HG03064 (cell line): ENCODE data around the gene OSTF1.

ENCODE experiments used
- ATAC-seq: cut with Tn5 transposase; IDR thresholded peaks from one replicate; pipeline ENCODE4 v1.9.1; 2021; ENCODE audit warnings: low read depth; ENCODE audit not compliant: unreplicated experiment

Gene OSTF1

DNA sequence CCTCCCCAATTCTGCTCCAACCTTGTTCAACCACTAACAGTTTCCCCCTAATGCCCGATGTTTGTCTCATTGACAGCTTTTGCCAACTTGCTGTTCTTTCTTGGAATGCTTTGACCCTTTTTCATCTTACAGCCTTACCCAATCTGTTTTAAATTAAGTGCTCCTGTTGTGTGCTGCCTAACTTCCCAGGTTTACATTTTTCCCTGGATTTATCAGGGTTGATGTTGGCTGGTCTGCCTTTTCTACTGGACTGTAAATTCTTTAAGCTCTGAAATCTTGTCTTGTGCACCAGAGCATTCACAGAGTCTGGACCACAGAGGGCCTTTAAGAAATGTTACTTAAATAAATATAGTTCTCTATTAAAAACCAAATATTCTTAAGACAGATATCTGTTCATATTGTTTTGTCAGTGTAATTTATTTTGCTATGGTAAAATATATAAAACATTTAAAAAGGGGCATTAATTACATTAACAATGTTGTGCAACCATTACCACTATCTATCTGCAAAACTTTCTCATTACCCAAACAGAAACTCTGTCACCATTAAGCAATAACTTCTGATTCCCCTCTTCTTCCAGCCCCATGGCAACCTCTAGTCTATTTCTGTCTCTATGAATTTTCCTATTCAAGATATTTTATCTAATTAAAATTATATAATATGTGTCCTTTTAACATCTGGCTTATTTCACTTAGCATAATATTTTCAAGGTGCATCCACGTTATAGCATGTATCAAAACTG, 73.0 kb downstream of the OSTF1 start:
- no peak for ATAC-seq

DNA sequence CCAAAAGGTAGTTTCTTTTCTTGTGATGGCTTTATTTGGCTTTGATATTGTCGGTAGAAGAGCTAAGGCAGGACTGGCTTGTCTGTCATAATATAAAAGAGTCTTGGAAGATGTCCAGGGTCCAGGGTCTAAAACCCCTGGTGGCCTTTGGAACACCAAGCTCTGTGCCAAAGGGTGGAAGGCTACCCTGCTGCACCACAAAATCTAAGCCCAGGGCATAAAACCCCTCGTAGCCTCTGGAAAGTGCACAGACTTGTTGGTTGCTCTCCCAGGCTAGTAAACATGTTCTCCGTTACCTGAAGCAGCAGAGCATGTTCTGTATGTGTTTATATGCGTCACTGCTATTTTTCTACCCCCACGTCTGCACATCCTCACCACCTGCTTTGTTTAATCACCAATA, 75.5 kb downstream of the OSTF1 start:
- no peak for ATAC-seq

DNA sequence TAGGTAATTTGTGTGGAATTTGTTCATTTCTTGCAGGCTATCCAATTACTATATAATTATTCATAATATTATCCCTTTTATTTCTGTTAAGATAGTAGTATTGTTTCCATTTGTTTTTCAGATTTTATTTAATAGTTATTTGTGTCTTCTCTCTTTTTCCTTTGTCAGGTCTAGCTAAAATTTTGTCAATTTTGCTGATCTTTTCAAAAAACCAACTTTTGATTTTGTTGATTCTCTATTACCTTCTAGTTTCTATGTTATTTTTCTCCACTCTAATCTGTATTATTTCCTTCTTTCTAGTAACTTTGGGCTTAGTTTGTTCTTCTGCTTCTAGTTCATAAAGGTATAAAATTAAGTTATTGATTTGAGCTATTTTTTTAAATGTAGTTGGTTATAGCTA, 76.3 kb downstream of the OSTF1 start:
- no peak for ATAC-seq

DNA sequence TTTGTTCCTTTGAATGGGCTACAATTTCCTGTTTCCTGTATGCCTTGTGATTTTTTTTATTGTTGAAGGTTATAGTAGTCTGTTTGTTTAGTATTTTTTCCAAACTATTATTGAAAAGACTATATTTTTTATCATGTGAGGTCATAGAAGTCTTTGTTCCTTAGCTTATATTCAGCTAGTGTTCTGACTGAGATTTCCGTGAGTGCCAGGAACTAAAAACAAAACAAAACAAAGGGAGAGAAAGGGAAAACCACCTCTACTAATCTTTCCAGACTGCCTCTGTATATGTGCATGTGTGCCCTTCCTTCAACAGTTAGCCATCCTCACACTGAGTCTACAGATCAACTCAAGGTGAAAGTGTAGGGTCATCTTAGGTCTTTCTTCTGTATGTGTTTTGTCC, 79.0 kb downstream of the OSTF1 start:
- no peak for ATAC-seq

DNA sequence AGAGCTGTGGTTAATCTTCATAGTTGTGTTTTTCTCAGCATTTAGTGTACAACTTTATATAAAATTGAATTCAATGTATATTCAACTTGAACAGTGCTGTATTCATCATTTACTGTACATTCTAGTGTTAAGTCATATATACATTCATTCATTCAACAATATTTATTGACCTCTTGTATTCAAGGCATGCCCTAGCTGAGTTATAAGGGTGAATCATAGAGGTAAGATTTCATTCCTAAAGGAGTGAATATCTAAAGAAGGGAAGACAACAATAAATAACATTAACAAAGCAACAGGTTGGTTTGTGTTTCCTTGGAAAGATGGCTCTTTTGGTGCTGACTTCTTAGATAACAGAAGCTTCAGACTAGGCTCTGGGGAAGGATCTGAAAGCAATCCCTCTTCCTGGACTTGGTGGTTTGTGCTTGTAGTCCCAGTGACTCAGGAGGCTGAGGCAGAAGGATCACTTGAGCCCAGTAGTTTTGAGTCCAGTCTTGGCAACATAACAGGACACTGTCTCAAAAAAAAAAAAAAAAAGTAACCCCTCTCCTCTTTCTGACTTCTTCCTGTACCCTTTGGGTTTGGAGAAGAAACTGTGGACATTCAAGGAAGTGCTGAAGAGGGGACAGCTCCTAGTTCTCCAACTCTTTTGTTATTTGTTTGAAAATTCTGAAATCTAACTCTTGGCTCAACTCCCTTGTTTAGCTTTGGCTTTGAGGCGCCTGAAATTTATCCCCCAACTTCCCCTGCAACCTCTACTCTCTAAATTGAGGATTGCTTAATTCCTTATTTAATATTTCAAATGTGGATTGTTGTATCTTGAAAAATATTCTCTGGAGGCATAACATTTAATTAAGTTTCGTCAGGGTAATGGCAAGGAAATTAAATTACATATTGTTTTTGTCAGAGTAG, 80.2 kb downstream of the OSTF1 start:
- ATAC-seq: no peak

DNA sequence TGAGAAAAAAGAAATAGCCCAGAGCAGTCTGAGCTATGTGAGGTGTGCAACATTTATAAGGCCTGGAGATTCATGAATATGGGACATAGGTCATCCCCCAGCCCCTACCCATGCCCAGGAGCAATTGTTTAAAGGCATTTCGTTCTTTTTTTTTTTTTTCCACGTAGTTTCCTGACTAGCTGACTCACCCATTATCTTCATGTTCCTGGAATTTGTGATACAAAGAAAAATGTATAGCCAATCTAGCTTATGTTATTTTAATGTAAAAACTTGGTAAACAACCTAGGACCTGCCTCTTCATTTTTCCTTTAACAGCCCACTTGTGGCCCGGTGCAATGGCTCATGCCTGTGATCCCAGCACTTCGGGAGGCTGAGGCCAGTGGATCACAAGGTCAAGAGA, 81.3 kb downstream of the OSTF1 start:
- ATAC-seq: no peak

DNA sequence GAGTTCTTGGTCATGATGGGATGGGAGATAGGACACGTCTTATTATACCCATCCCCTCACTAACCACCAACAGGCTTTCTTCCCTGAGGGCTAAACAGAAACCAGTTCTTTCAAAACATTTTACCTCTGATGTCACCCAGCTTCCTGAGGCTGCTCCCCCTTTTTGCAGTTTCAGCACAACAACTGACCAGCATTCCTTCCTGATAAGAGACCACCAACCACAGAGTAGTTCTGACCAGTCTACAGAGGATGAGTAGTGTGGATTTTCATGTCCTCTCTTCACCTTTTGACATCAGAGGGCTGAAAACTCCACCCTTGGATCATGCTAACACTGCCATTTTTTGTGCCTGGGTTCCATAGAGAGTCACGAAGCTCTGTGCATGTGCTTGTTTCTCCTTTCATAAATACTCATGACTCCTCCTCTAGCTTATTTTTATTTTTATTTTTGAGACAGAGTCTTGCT, 82.6 kb downstream of the OSTF1 start:
- no peak for ATAC-seq

DNA sequence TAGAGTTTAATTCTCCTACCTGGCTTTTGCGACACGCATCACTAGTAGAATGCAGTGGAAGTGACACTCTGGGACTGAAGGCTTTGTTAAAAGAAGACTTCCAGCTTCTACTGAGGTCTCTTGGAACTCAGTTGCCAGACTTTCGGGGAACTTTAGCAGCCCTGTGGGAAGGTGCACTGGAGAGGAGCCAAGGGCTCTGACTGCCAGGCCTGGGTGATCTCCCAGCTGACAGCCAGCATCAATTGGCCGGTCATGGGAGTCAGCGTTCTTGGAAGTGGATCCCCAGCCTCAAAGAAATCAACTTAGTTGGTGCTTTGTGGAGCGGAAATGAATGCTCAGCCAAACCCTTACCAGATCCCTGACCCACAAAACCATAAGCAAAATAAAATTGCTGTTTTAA, 87.1 kb downstream of the OSTF1 start:
- no peak for ATAC-seq

DNA sequence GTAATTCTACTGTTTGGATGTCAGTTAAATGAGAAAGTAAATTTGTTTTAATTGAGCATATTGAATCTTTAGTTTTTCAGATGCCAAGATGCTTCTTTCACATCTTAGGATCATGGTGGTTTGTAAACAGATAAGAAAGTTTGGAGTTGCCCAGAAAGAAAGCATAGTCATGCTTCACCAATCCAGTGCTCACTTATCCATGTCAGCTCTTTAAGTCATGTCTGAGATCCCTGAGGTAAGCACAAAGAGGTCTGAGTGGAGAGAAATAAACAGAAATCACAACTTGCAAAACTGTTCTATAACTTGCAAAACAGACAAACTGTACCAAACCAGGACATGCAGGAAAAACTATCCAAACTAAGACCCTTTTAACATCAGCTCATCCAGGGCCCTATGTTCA, 87.7 kb downstream of the OSTF1 start:
- ATAC-seq: no peak

DNA sequence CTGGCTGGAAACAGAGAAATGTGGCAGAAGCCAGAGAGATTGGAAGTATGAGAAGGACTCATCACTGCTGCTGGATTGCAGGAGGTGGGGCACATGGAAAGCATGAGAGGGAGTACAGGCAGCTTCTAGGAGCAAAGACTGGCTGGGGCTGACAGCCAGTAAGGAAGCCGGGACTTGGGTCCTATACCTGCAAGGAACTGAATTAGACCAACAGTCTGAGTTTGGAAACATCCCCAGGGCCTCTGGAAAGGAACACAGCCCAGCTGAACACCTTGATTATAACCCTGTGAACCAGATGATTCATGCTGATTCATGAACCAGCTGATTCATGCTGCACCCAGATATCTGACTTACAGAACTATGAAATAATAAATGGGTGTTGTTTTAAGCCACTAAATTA, 93.4 kb downstream of the OSTF1 start:
- no peak for ATAC-seq

DNA sequence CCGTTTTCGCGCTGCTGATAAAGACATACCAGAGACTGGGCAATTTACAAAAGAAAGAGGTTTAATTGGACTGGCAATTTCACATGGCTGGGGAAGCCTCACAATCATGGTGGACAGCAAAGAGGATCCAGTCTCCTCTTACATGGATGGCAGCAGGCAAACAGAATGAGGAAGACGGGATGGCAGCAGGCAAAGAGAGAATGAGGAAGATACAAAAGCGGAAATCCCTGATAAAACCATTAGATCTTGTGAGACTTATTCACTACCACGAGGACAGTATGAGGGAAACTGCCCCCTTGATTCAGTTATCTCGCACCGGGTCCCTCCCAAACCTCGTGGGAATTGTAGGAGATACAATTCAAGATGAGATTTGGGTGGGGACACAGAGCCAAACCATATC, 95.0 kb downstream of the OSTF1 start:
- no peak for ATAC-seq

DNA sequence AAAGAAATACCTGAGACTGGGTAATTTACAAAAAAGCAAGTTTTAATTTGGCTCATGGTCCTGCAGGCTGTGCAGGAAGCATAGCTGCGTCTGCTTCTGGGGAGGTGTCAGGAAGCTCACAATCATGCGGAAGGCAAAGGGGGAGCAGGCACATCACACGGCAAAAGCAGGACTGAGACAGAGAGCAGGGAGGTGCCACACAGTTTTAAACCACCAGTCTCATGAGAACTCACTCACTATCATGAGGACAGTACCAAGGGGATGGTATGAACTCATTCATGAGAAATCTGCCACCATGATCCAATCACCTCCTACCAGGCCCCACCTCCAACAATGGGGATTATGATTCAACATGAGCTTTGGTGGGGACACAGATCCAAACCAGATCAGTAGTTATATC, 96.2 kb downstream of the OSTF1 start:
- no peak for ATAC-seq

DNA sequence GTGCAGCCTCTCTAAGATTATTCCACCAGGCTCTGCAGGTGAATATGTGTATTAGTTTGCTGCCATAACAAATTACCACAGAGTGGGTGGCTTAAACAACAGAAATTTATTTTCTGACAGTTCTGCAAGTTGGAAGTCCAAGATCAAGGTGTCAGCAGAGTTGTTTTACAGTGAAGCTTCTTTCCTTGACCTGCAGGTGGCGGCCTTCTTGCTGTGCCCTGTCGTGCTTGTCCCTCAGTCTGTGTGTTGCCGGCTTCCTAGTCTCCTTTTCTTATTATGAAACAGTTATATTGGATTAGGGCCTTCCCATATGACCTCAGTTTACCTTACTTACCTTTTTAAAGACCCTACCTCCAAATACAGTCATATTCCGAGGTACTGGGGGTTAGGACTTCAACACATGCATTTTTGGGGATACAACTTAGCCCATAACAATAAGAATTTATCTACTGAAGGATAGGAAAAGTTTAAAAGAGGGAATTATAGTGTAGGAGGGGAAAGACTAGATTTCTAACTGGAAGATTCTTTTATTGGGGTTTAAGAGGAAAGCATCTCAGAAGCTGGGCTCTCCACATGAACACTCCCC, 97.4 kb downstream of the OSTF1 start:
- ATAC-seq: no peak

DNA sequence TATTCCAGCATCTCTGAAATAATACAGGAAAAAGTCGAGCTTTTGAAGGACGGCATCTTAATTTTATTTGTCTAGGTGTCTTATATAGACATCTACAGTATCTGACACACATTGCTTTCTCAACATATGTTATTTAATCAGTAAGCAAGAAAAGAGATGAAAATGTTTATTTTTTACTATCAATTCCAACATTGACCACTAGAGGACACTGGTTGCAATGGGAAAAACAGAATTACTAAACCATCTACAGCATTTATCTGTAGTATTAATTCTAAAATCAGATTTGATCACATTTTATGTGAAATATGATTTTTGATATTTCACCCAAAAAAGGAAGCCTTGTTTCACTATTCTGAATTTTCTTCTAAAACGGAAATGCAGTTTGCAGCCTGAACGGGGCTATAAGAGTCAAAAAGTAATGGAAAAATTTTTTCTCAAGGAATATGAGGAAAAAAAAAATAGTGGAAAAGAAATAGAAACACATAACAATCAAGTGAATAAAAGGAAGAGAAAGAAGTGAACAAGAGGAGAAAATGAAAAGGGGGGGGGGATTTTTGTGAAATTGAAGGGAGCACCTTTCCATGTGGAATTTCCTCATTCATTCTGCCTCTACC, 98.6 kb downstream of the OSTF1 start:
- ATAC-seq: no peak

DNA sequence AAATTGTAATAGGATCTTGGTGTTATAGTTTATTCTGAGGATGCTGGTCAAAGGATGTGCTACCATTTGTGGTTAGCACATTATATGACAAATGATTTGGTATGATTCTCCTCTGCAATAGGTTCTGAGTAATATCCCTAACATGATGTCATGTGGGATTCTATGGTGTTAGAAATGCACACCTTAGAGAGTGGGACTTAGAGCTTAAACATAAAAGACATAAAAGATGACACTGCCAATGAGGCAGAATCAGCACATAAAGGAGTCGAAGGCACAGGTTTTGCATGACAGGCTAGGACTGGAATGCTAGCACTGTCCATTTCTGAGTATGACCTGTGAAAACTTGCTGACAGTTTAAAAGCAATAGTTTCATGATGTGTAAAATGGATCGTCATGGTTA, 100.4 kb downstream of the OSTF1 start:
- ATAC-seq: no peak

DNA sequence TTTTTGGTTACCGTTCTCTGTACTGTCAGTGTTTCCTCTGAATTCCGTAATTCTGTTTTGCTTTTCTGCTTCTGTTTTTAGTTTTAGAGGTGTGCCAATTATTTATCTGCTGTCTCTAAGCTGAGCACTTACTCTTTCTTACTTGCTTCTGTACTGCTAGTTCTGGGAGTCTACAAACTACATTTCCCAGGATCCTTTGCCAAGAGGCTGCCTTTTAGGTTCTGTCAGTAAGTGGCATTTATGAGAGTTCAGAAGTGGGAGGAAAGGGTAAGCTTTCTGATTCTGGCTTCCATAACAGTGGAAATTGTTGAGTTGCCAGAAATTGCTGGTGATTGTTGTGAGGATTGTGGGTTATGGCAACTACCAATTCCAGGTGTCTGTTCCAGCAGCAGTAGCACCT, 102.4 kb downstream of the OSTF1 start:
- ATAC-seq: no peak
